AG04449 (cell line): ENCODE measurements around the gene ZNF407.

ENCODE experiments used
- CTCF ChIA-PET: fragments of 350-600 bp; formaldehyde crosslinking; extraction: SDS; loops from one replicate; lab custom pipeline; 2021; ENCODE audit warnings: antibody characterized with exemption; lab: Yijun Ruan, JAX
- POLR2A ChIA-PET: fragments of 400-600, 350-600 bp; formaldehyde crosslinking; extraction: SDS; loops from one replicate; lab custom pipeline; 2020; ENCODE audit warnings: antibody characterized with exemption, inconsistent platforms; lab: Yijun Ruan, JAX
- DNase-seq: peaks from one replicate; pipeline ENCODE4 v3.0.0-alpha.2; 2010; ENCODE audit warnings: low read depth, low spot score
- H3K4me3 ChIP-seq: 2 replicates; pipeline ENCODE4 v1.5.1; 2011; ENCODE audit warnings: low read depth, mild to moderate bottlenecking, control low read depth, low read length
- TF ChIP-seq, protein P1 (sequence below): IDR thresholded peaks from one replicate; pipeline ENCODE4 v1.5.1; 2011; ENCODE audit warnings: mild to moderate bottlenecking, moderate library complexity, low read length, control low read depth, inconsistent platforms; ENCODE audit not compliant: insufficient read depth; ENCODE audit errors: missing control alignments

ZNF407 gene

GRCh38 chr18:74577019-74577418 is 20.7 kb upstream of the ZNF407 start:
- TF ChIP-seq, protein P1, sequence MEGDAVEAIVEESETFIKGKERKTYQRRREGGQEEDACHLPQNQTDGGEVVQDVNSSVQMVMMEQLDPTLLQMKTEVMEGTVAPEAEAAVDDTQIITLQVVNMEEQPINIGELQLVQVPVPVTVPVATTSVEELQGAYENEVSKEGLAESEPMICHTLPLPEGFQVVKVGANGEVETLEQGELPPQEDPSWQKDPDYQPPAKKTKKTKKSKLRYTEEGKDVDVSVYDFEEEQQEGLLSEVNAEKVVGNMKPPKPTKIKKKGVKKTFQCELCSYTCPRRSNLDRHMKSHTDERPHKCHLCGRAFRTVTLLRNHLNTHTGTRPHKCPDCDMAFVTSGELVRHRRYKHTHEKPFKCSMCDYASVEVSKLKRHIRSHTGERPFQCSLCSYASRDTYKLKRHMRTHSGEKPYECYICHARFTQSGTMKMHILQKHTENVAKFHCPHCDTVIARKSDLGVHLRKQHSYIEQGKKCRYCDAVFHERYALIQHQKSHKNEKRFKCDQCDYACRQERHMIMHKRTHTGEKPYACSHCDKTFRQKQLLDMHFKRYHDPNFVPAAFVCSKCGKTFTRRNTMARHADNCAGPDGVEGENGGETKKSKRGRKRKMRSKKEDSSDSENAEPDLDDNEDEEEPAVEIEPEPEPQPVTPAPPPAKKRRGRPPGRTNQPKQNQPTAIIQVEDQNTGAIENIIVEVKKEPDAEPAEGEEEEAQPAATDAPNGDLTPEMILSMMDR, result no peak
- CTCF ChIA-PET, result no interaction called here
- POLR2A ChIA-PET, result interaction anchor here (0.5 kb wide), 1 partner anchor 81 kb away, joined by 3 read pairs; the partner anchor contains the start of gene CNDP2
- H3K4me3 ChIP-seq, result no peak overlapping the region
- DNase-seq, result no peak

DNA sequence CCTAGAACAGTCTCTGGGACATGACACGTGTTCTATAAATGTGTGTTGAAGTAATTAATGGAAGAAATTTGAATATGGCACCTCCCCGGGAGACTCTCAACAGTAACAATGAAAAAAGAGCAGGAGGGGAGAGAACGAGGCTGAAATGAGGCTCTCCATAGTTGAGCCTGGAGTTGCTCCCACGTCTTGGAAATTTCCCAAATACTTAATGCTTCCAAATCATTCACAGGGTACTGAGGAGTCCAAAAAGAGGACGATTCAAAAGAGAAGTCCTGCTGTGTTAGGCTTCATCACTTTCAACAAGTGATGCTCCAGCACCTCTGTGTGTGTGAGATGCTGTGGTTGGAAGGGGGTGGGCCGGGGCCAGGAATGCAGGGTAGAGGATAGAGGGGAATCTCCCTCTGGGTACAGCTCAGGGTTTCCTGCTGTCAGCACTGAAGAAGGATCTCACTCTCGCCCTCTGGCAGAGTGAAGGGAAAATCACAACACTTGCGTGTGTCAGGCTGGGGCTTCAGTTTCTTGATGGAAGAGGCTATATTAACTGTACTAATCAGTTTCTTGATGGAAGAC is 18.1 kb upstream of the ZNF407 start:
- no peak for DNase-seq
- H3K4me3 ChIP-seq, result no peak overlapping the region
- ChIA-PET CTCF (no interaction called here), POLR2A (no interaction called here)
- TF ChIP-seq, protein P1, result no peak

GRCh38 chr18:74582642-74583041 is 15.0 kb upstream of the ZNF407 start:
- DNase-seq, result no peak

GRCh38 chr18:74587441-74587840 is 10.2 kb upstream of the ZNF407 start:
- no peak overlapping the region for H3K4me3 ChIP-seq
- CTCF ChIA-PET, result no interaction called here
- POLR2A ChIA-PET, result no interaction called here
- DNase-seq, result no peak
- TF ChIP-seq, protein P1, result no peak

More at GRCh38 chr18:74582642-74583041, 15.0 kb upstream of the ZNF407 start:
- no peak overlapping the region for H3K4me3 ChIP-seq
- CTCF ChIA-PET, result no interaction called here
- POLR2A ChIA-PET, result no interaction called here
- TF ChIP-seq, protein P1, result no peak

DNA sequence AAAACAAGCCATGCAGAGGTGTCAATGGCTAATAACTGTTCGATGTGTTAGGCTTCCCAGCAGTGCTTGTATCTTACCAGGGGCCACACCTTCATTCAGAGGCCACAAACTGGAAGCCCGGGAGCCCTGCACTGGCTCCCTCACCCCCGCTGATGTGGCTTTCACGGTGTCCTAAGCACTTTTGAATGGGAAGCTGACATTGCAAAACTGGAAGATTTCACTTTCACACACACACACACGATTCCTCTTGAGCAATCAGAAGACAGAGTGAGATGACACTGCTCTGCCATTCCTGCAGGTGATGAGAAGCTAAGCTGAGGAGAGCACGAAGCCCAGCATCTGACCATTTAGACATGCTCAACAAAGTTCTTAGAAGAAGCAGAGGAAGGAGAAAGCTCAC is 8.6 kb upstream of the ZNF407 start:
- no peak for DNase-seq
- CTCF ChIA-PET, result interaction anchor here (0.6 to 0.9 kb wide), 2 partner anchors 19 to 37 kb away, joined by 3 read pairs; no protein-coding TSS in a partner anchor
- H3K4me3 ChIP-seq, result no peak overlapping the region
- POLR2A ChIA-PET, result no interaction called here
- TF ChIP-seq, protein P1, result no peak

DNA sequence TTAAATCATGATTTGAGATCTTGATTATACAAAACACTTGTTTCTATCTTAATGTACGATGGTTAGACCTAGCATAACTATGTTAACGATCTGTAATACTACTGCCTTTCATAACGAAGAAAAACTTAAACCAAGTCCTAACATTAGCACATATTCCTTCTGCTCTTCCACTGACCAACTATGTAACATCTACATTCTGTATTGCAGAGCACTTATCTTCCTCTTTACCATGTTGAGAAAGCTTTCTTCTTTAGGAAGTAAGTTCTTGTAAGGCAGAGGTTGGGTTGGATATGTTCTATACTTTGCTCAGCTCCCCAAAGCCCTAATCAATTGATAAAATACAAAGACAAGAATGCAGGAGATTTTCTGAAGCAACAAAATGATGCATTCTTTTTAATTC is 7.9 kb upstream of the ZNF407 start:
- no peak for DNase-seq
- ChIA-PET POLR2A (no interaction called here), CTCF (interaction anchor here (0.6 to 0.9 kb wide), 2 partner anchors 20 to 38 kb away, joined by 3 read pairs; no protein-coding TSS in a partner anchor)
- TF ChIP-seq, protein P1, result no peak
- no peak overlapping the region for H3K4me3 ChIP-seq
